KOPT-K1 (cell line): ENCODE results near the gene HMOX1.

ENCODE experiments used
- H3K27ac ChIP-seq: fragments of 200-600 bp; sonication (generic); 2 replicates; pipeline ENCODE4 v1.5.1; 2016; ENCODE audit warnings: antibody characterized with exemption, mild to moderate bottlenecking, low read depth, low read length; ENCODE audit not compliant: poor library complexity, severe bottlenecking
- H3K36me3 ChIP-seq: fragments of 200-600 bp; sonication (generic); 2 replicates; pipeline ENCODE4 v1.5.1; 2017; ENCODE audit warnings: antibody characterized with exemption, mild to moderate bottlenecking, low read length, moderate library complexity; ENCODE audit not compliant: insufficient read depth
- H3K9me3 ChIP-seq: fragments of 200-600 bp; sonication (generic); 2 replicates; pipeline ENCODE4 v1.5.1; 2017; ENCODE audit warnings: antibody characterized with exemption, low read length, mild to moderate bottlenecking; ENCODE audit not compliant: insufficient read depth, poor library complexity, severe bottlenecking

The HMOX1 gene

DNA sequence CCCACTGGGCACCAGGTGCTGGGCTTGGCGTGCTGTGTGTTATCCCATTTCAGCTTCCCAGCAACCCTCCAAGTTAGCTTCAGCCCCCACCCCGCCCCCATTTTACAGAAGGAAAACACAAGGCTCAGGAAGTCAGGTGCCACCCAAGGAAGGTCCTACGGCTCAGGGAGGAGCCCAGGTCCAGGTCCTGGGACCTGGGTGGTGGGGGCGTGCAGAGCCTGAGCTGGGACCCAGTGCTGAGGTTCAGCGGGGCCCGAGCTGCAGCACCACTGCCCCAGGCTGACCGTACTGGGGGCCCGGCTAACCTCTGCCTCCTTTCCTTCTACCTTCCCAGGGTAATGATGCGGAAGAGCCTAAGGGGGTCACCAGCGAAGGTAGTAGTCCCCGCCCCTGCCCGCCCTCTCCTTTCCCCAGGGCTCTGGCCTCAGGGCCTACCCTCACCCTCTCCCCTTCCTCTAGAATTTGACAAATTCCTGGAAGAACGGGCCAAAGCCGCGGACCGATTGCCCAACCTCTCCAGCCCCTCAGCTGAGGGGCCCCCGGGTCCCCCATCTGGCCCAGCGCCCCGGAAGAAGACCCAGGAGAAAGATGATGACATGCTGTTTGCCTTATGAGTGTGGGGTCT, 34.2 kb upstream of the HMOX1 start:
- peaks cover 11% of the 10 kb centered on the region; the same call in 1 of the 2 replicates for H3K36me3 ChIP-seq
- no peak overlapping the region for H3K27ac ChIP-seq
- H3K9me3 ChIP-seq = no peaks in the 10 kb centered on the region

DNA sequence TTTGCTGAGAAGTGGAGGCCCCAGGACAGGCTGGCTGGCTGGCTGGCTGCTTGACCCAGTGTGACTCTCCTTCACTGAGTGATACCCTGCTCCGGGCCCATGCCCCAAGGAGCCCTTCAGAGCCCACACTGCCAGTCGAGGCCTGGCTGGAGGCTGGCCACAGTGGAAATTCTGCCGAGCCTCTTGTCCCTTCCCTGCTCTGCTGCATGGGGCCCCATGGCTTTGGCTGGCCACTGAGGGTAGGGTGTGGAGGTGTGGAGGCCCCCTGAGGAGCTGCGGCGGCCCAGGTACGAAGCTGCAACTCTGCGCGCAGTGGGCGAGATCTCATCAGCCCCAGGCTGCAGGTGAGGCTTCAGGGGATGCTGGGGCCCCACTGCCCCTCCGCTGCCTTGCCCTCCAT, 33.4 kb upstream of the HMOX1 start:
- no peak overlapping the region for H3K27ac ChIP-seq
- H3K9me3 ChIP-seq = no peaks in the 10 kb centered on the region
- peaks cover 11% of the 10 kb centered on the region; the same call in 1 of the 2 replicates for H3K36me3 ChIP-seq

DNA sequence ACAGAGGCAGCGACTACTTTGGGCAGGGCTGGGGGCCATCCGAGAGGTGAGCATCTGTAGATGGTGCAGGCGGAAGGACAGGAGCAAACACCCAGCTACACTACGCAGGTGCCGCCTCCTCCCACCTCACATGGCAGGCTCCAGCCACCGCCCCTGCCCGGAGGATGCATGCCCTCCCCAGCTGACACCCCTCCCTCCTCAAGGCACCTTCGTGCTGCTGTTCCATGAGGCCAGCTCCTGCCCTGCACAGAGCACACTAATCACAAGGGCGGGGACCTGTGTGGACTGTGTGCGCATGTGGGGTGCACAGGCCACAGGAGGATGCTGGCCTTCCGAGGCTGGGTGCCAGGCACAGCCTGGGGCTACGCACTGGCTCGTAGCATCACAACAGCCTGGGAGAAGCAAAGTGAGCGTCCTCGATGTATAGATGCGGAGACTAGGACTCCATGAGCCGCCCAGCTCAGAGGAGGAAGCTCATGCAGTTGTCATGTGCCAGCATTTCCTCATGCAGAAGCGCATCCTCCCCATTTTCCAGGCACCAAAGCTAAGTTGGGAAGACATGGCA, 32.8 kb upstream of the HMOX1 start:
- no peaks in the 10 kb centered on the region for H3K9me3 ChIP-seq
- H3K36me3 ChIP-seq = peaks cover 10% of the 10 kb centered on the region; the same call in 1 of the 2 replicates
- H3K27ac ChIP-seq = no peak overlapping the region

- Histone ChIP-seq H3K9me3 (no peaks in the 10 kb centered on the region), H3K27ac (no peak overlapping the region), H3K36me3 (peaks cover 4% of the 10 kb centered on the region; the same call in 1 of the 2 replicates)
These were observed 32.2 kb upstream of the HMOX1 start for GRCh38 chr22:35348703-35349102.

DNA sequence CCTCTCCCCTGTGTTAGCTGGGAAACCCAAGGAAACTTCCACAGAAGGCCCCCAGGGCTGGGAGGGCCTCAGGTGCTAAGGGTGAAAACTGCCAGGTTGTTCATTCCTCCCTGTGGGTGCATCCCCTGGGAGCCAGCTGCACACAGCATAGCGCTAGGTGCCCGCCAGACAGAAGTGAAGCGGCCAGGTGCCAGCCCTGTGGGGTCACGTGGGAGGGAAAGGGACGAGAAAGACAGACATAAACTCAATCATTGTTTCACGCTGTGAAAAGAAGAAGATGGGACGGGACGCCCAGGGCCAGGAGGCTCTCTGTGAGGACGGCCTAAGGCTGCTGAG, 31.6 kb upstream of the HMOX1 start:
- no peak overlapping the region for H3K27ac ChIP-seq

GRCh38 chr22:35349704-35350538, 31.0 kb upstream of the HMOX1 start:
- Histone ChIP-seq H3K27ac (no peak overlapping the region), H3K9me3 (no peaks in the 10 kb centered on the region), H3K36me3 (no peaks in the 10 kb centered on the region)

More for the DNA sequence above, 31.6 kb upstream of the HMOX1 start:
- Histone ChIP-seq H3K9me3 (no peaks in the 10 kb centered on the region), H3K36me3 (no peaks in the 10 kb centered on the region; the same call in 1 of the 2 replicates)

DNA sequence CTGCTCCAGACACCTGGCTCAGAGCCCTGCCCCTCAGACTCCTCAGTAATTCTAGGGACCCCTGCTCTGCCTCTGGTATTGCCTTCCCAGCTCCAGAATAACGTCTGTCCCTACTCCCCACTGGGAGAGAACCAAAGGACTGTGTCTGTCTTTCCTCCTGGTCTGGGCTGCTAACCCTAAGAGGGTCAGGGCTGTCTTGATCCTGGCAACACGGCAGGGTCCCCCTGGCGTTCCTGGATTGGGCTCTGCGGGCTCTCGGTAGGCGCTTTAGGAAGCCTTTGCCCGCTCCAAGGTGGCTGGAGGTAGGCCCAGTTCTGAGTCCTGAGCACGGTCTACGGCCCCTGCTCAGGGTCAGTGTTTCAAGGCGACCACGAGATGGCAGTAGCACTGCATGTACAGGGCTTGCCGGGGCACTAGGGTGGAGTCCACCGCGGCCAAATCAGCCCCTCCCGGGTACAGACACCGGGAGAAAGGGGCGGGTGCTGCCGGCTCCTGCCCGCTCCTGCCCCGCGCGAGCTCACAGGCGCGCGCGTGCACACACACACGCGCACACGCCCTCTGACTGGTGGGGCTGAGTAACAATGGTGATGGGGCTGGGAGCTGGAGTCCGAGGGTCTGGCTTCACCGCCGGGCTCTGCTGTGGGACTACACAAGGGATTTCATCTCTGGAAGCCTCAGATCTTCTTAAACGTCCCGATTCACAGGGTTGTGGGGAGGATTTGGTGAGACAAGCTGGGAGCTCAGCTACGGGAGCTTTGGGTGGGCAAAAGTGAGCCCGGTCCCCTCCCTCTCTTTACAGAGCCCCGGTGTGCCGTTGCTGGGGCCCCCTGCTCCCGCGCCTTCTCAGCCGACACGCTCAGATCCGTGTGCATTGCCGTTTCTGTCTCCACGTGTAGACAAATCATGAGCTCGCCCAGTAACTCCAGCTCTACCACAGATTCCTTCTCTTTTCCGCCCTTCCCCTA, 30.1 kb upstream of the HMOX1 start:
- Histone ChIP-seq H3K9me3 (no peaks in the 10 kb centered on the region), H3K36me3 (no peaks in the 10 kb centered on the region), H3K27ac (no peak overlapping the region)

DNA sequence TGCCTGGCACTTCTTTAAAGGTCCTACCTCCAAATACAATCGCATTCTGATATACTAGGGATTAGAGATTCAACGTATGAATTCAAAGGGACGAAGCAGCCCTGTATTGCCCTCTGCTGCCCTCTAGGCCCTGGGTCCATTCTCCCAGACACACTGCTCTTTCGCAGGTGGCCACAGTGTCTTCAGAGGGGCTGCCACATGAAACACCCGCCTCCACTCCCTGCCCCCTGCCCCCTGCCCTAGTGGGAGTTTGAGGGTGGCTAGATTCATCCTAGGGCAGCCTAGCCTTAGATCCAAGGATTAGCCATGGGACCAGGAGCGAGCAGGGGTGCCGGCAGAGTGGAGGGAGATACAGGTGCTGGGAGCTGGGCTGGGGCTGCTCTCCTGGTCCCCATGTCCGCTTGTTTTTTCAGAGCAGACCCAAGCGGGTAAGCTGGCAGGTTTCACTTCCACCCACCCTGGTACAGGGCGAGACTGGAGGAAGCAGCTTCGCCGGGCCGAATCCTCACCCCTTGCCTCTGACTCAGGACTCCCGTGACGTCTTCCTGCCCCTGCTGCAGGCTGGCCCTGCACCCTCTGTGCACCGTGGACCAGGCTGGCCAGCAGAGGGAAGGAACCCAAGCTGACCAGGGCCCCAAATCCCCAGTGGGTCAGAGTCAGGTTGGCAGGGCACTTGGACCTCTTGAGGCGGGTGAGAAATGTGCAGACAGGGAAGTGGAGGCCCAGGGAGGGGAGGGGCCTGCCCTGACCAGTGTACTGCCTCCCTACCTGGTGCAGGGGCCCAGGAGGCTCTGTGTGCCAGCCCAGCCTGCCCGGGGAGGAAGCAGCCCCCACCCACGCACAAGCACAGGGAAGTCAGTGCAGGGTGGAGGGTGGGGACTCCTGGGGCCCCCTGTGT, 28.4 kb upstream of the HMOX1 start:
- H3K27ac ChIP-seq = no peak overlapping the region
- H3K36me3 ChIP-seq = no peaks in the 10 kb centered on the region
- no peaks in the 10 kb centered on the region for H3K9me3 ChIP-seq

DNA sequence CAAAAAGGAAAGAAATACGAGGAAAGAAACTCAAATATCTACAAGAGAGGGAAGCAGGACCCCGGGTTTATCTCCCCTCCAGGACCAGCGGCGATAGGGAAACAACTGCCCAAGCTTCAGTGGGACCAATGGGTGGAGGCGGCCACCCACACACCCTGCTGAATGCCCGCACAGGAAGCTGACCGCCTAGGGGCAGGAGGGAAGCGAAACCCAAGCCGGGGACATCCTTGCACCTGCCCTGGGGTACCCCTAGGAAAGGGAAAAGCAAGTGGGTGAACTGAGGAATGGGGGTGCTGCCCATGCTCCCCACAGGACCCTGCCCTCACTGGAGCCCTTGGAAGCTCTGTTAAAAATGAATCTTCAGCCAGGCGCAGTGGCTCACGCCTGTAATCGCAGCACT, 27.6 kb upstream of the HMOX1 start:
- Histone ChIP-seq H3K27ac (no peak overlapping the region), H3K36me3 (no peaks in the 10 kb centered on the region), H3K9me3 (no peaks in the 10 kb centered on the region)

DNA sequence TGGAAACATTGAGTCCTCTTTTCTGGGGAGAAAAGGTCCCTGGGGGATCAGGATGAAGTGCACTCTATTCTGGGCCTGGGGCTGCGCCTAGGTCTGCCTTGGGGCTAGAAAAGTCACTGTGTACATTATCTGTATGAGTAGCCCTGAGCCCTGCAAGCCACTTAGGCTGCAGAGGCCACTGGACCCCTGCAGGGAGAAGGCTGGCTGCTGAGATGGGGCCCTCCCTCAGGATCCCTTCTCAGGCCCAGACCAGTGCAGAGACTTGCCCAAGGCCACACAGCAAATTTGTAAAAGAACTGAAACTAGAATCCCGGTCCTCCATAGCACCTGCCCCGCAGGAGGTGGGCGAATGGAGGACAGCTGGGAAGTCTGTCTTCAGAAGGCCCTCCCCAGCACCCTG, 26.8 kb upstream of the HMOX1 start:
- Histone ChIP-seq H3K36me3 (no peaks in the 10 kb centered on the region), H3K27ac (no peak overlapping the region), H3K9me3 (no peaks in the 10 kb centered on the region)

DNA sequence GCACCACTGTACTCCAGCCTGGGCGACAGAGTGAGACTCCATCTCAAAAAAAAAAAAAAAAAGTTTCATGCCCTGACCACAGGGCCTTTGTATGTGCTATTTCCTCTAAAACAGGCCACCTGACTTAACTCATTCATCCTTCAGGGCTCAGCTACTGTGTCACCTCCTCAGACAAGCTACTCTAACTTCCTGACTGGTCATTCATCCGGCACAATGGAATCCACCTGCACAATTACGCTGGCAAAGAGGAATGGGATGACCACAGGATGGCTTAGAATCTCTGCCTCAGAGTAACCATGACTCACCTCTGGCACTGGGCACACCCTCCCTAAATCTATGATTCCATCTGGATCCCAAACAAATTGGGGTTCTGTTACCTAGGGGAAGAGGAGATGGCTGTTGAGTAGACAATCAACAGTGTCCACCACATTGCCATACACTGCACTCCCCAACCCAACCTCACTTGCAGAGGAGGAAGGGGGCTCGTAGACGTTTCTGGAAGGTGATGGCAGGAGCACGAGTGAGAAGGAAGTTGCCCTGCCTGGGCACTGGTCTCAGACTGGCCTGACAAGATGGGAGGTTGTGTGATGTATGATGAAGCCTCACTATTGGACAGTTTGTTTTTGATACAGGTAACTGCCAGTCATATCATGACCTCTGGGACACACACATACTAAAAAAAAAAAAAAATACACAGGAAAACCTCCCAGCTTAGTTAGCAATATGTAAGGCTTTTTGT, 22.8 kb upstream of the HMOX1 start:
- Histone ChIP-seq H3K27ac (no peak overlapping the region), H3K9me3 (no peaks in the 10 kb centered on the region), H3K36me3 (no peaks in the 10 kb centered on the region)

DNA sequence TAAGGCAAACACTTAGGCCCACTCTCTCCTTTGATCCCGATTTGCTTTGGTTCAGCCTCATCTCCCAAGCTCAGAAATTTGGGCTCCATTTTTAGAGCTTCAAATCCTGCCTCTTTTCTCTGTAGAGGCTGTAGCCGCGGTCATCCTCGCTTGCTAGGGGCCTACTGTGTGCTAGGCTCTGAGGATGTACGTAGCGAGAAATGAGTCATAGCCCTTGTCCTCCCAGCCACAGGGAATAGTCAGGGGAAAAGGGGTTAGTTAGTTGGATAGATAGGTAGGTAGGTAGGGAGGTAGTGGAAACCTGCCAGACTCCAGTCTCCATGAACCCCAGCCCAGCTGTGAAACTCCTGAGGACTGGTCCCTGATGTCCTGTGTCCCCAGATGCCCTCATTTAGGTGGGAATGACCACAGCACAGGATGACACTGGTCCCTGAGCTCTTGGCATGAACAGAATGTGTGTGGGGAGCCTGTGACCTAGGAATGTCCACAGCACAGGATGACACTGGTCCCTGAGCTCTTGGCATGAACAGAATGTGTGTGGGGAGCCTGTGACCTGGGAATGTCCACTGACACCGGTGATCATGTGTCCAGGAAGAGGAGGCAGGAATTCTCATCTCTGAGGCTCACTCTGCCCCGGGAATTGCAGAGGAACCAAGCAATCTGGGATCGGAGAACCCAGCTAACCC, 21.4 kb upstream of the HMOX1 start:
- Histone ChIP-seq H3K27ac (no peak overlapping the region), H3K9me3 (no peaks in the 10 kb centered on the region), H3K36me3 (no peaks in the 10 kb centered on the region)

DNA sequence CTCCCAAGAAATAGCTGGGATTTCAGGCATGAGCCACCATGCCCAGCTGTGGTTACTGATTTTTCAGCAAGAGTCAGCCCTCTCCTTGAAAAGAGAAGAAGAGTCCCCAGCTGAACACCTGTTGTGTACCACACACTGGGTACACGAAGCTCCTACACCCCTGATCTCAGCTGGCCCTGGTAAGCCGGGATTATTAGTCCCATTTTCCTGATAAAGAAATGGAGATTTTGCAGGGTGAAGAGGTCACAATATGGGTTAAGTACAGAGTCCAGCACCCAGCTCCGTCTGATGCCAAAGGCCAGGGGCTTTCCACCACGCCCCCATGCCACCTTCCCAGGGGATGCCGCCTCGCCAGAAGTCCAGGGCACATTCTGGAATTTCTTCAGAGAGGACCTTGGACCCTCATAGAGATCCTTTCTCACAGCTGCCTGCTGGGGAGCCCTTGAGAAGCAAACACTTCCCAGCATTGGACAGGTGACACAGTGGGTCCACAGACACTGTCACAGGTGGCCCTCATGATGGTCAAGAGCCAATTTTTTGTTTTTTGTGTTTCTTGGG, 19.8 kb upstream of the HMOX1 start:
- no peaks in the 10 kb centered on the region for H3K9me3 ChIP-seq
- H3K27ac ChIP-seq = no peak overlapping the region
- no peaks in the 10 kb centered on the region for H3K36me3 ChIP-seq
